DMS114 treated with DMSO at 0.1 percent for 48 hours (cell line): Measurements from ENCODE around the gene SWSAP1.
A peak's percentile ranks its signal among the peaks of the same experiment; 100 is the strongest.
"Not testable (repeated sequence)": the region's sequence is repeated elsewhere in the genome, so short reads cannot be mapped to it uniquely, and the experiment has no call there.

Experiments
- DNase-seq: peaks from one replicate; lab custom pipeline; 2025; ENCODE audit not compliant: unreplicated experiment; lab: John Stamatoyannopoulos, UW

SWSAP1 gene

GRCh38 chr19:11354102-11354501 is 20.4 kb upstream of the SWSAP1 start:
- not testable (repeated sequence) for DNase-seq

- DNase-seq = peak; percentile 66
Measured at GRCh38 chr19:11355160-11356073, 19.0 kb upstream of the SWSAP1 start, which contains the start of gene PLPPR2. PLPPR2 (plus strand) TSS chr19:11355432; CDS start chr19:11357674, 2,242 bp downstream.

GRCh38 chr19:11356074-11356397 is 18.4 kb upstream of the SWSAP1 start:
- DNase-seq = no peak

GRCh38 chr19:11356676-11357550 is 17.6 kb upstream of the SWSAP1 start:
- no peak for DNase-seq

- DNase-seq = no peak
Measured at GRCh38 chr19:11359421-11359820, 15.0 kb upstream of the SWSAP1 start.

- DNase-seq = no peak
Measured at GRCh38 chr19:11361037-11361770, 13.3 kb upstream of the SWSAP1 start.

GRCh38 chr19:11361771-11362731 is 12.4 kb upstream of the SWSAP1 start:
- DNase-seq = no peak

- no peak for DNase-seq
Measured at GRCh38 chr19:11363881-11364280, 10.6 kb upstream of the SWSAP1 start.

- DNase-seq = no peak
Measured at GRCh38 chr19:11364296-11364904, 10.1 kb upstream of the SWSAP1 start.

GRCh38 chr19:11364935-11365334 is 9.5 kb upstream of the SWSAP1 start:
- DNase-seq = no peak

GRCh38 chr19:11365557-11366117 is 8.8 kb upstream of the SWSAP1 start:
- DNase-seq = no peak

- no peak for DNase-seq
Measured at GRCh38 chr19:11367528-11367927, 6.9 kb upstream of the SWSAP1 start.

GRCh38 chr19:11370744-11371143 is 3.7 kb upstream of the SWSAP1 start:
- DNase-seq = no peak

GRCh38 chr19:11373166-11373884 is 1.1 kb upstream of the SWSAP1 start:
- no peak for DNase-seq

- no peak for DNase-seq
Measured at GRCh38 chr19:11373885-11374432, 507 bp upstream of the SWSAP1 start.

GRCh38 chr19:11375143-11375948 is 880 bp downstream of the SWSAP1 start:
- DNase-seq = no peak

GRCh38 chr19:11377237-11377636 is 2.8 kb downstream of the SWSAP1 start:
- no peak for DNase-seq

GRCh38 chr19:11377756-11378155 is 3.3 kb downstream of the SWSAP1 start:
- no peak for DNase-seq
